Fibroblast of skin of left quadriceps (primary cell): ENCODE data around the gene ESRRB.

Experiments used
- DNase-seq, 2 experiments: peaks; one replicate each; pipeline ENCODE4 v3.0.0-alpha.2; 2013; ENCODE audit warnings: low read depth in 2 of 2

Gene ESRRB

DNA sequence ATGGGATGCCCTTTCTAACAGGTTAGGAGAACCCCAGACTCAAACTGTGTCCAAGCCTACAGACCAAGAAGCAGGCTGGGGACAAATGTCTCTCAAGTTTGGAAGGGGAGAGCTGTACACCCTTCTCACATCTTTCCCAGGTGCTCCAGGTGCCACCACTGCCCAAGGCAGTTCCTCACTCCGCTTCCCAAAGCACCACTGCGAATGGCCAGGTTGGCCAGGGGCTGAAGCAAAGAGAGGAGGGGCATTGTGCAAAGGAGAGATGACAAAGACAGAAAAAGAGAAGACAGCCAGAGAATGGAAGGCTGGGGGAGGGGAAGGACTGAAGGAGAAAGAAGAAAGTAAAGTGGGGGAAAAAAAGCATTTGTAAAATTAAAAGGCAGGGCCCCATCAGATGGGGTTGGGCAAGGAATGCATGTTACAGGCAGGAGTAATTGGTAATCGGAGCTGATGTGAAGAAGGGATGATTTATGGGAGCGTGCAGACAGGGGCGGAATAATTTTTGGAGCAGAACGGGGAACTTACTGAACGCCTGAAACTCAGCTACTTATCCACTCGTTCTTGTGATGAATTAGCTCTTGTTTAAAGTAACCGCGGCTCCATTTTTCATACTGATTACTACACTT, 165.8 kb downstream of the ESRRB start:
- no peak for DNase-seq

DNA sequence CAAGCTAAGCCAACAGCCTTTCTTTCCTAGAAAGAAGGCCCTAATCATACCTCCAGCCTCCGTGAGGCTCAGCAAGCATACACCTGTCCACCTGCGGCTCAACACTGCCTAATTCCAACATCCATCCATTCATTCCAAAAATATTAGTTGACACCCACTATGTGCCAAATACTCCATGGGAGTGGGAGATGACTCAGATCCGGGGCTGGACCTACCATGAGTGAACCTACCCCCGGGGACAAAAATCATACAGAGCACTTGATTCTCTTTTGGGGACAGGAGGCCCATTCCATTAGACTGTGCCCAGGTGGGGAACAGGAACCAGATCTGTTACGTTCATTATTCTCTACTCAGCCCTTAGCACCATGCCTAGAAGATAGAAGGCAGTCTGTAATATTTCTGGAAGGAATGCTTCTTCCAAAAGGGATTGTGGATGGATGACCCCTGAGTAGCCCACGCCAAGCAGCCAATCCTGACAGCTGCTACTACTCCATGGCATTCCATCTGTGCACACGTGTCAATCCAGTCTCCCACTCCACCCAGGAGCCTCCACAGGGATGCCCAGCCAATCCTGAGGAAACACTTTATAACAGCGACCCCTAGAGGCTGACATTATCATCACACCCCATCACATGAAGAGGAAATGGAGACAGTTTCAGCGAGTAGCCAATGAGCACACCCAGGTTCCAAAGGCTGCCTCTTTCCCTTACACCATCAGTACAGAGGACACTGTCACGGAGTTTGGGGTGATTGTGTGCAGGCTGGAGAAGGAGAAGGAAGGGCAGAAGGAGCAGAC, 170.7 kb downstream of the ESRRB start:
- DNase-seq, result no peak

DNA sequence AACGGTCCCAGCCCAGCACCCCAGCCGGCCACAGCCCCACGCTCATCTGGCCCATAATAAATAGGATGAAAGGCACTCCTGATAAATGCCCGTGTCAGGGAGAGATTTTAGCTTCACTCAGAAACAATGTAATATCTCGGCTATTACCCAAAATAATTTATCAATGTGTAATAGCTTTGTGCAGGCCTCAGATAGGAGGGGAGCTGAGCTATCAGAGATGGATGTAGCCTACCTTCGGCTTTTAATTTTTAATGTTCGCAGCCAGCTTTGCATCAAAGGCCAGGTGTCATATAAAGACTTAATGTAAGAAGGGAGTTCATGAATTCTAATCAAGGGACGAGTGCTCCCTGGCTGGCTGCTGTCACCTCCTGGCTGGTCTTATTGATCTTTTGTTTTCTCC, 171.9 kb downstream of the ESRRB start:
- no peak for DNase-seq

DNA sequence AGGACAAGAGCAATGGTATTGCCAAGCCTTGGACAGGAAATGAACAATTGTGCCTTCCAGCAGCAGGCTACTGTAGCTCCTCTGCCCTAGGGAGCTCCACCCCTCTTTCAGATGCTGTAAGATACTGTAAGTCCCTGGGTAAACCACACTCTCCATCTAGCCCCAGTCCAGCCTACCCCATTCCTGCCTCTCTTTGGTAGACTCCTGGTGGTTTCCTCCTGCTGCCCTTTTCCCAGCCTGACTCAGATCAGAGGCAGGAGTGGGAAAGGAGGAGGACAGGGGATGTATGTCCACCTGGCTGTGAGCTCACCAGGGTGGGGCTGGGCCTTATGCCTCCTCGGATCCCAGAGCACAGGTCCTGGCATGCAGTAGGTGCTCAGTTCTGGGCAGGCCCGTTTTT, 174.6 kb downstream of the ESRRB start:
- DNase-seq, result no peak

DNA sequence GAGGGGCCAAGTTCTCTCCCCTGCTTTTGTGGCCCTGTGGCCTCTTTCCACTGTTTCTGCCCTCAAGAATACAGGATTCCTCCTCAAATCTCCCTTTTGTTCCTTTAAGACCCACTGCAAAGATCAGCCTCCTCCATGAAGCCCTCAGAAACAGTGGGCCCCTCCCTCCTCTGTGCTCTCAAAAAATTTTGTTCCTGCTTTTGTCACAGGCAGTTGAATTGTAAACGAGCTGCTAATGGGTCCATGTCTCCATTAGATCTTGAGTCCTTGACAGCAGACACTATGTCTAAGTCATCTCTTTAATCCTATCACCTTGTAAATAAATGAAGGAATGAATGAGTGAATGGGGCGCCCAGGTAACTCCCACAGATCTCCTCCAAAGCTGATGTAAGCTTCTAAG, 175.2 kb downstream of the ESRRB start:
- no peak for DNase-seq
